ENCODE measurements around the gene NRXN2.

NRXN2 gene

GRCh38 chr11:64608636-64609035 lies 114.4 kb downstream of the NRXN2 start:
- Histone ChIP-seq H3K4me3 (ENCODE audit: low read length) (no peak overlapping the region), H3K9me3 (replicated peaks; ENCODE audit: insufficient read depth, low read length) (no peaks in the 10 kb centered on the region), H3F3A (ENCODE audit: insufficient read depth, low read length) (no peaks in the 10 kb centered on the region), H4K20me1 (ENCODE audit: insufficient read depth, low read length) (no peaks in the 10 kb centered on the region), H3K9ac (ENCODE audit: low read length) (no peak overlapping the region), H3K36me3 (replicated peaks; ENCODE audit: insufficient read depth, low read length) (no peaks in the 10 kb centered on the region), H2AFZ (ENCODE audit: low read length) (no peak overlapping the region), H3K4me1 (ENCODE audit: low read length) (no peaks in the 10 kb centered on the region), H3K27me3 (replicated peaks; ENCODE audit: insufficient read depth, low read length) (peaks cover 86% of the 10 kb centered on the region), H3K4me2 (ENCODE audit: low read depth, low read length) (no peak overlapping the region), H3K79me2 (ENCODE audit: low read length) (no peaks in the 10 kb centered on the region), H3K9me2 (replicated peaks; ENCODE audit: insufficient read depth, low read length) (no peaks in the 10 kb centered on the region), H3K27ac (ENCODE audit: low read length) (no peak overlapping the region)
- no peak for DNase-seq
- TF ChIP-seq EZH2 (optimal IDR thresholded peaks at IDR 0.05; ENCODE audit: low read depth, low read length) (peak; percentile 47), EZH2phosphoT487 (IDR thresholded peaks at IDR 0.05; ENCODE audit: low read length) (no peak), CTCF (IDR thresholded peaks at IDR 0.05; ENCODE audit: low read length) (no peak)

- H3K27me3 ChIP-seq (replicated peaks; ENCODE audit: insufficient read depth, low read length), result peaks cover 90% of the 10 kb centered on the region
- no peaks in the 10 kb centered on the region for H3K9me2 ChIP-seq (replicated peaks; ENCODE audit: insufficient read depth, low read length)
- no peak overlapping the region for H3K4me2 ChIP-seq (ENCODE audit: low read depth, low read length)
- no peaks in the 10 kb centered on the region for H3F3A ChIP-seq (ENCODE audit: insufficient read depth, low read length)
- no peaks in the 10 kb centered on the region for H4K20me1 ChIP-seq (ENCODE audit: insufficient read depth, low read length)
- DNase-seq, result no peak
- H3K79me2 ChIP-seq (ENCODE audit: low read length), result no peaks in the 10 kb centered on the region
- TF ChIP-seq EZH2 (optimal IDR thresholded peaks at IDR 0.05; ENCODE audit: low read depth, low read length) (no peak), EZH2phosphoT487 (IDR thresholded peaks at IDR 0.05; ENCODE audit: low read length) (no peak), CTCF (IDR thresholded peaks at IDR 0.05; ENCODE audit: low read length) (no peak)
- H3K9ac ChIP-seq (ENCODE audit: low read length), result no peak overlapping the region
- H3K4me3 ChIP-seq (ENCODE audit: low read length), result no peak overlapping the region
- no peaks in the 10 kb centered on the region for H3K36me3 ChIP-seq (replicated peaks; ENCODE audit: insufficient read depth, low read length)
- H3K4me1 ChIP-seq (ENCODE audit: low read length), result no peaks in the 10 kb centered on the region
- H2AFZ ChIP-seq (ENCODE audit: low read length), result no peak overlapping the region
- H3K9me3 ChIP-seq (replicated peaks; ENCODE audit: insufficient read depth, low read length), result no peaks in the 10 kb centered on the region
- no peak overlapping the region for H3K27ac ChIP-seq (ENCODE audit: low read length)
Measured at GRCh38 chr11:64608046-64608445, 115.0 kb downstream of the NRXN2 start.

GRCh38 chr11:64607381-64607985 lies 115.5 kb downstream of the NRXN2 start:
- no peaks in the 10 kb centered on the region for H3K9me3 ChIP-seq (replicated peaks; ENCODE audit: insufficient read depth, low read length)
- no peaks in the 10 kb centered on the region for H3F3A ChIP-seq (ENCODE audit: insufficient read depth, low read length)
- H3K4me3 ChIP-seq (ENCODE audit: low read length), result no peak overlapping the region
- no peak overlapping the region for H3K4me2 ChIP-seq (ENCODE audit: low read depth, low read length)
- DNase-seq, result no peak
- no peaks in the 10 kb centered on the region for H4K20me1 ChIP-seq (ENCODE audit: insufficient read depth, low read length)
- H3K36me3 ChIP-seq (replicated peaks; ENCODE audit: insufficient read depth, low read length), result no peaks in the 10 kb centered on the region
- H3K9ac ChIP-seq (ENCODE audit: low read length), result no peak overlapping the region
- no peak overlapping the region for H3K27ac ChIP-seq (ENCODE audit: low read length)
- no peaks in the 10 kb centered on the region for H3K79me2 ChIP-seq (ENCODE audit: low read length)
- peaks cover 92% of the 10 kb centered on the region for H3K27me3 ChIP-seq (replicated peaks; ENCODE audit: insufficient read depth, low read length)
- no peak for TF ChIP-seq EZH2 (optimal IDR thresholded peaks at IDR 0.05; ENCODE audit: low read depth, low read length)
- TF ChIP-seq EZH2phosphoT487 (IDR thresholded peaks at IDR 0.05; ENCODE audit: low read length), result no peak
- no peak for TF ChIP-seq CTCF (IDR thresholded peaks at IDR 0.05; ENCODE audit: low read length)
- H3K9me2 ChIP-seq (replicated peaks; ENCODE audit: insufficient read depth, low read length), result no peaks in the 10 kb centered on the region
- no peaks in the 10 kb centered on the region for H3K4me1 ChIP-seq (ENCODE audit: low read length)
- H2AFZ ChIP-seq (ENCODE audit: low read length), result no peak overlapping the region

Measured in MM.1S (cell line).